Right hindlimb (tissue), 1 donor: ENCODE measurements around the gene KRT7.
A peak's percentile ranks its signal among the peaks of the same experiment; 100 is the strongest.

Experiments
- DNase-seq: peaks from one replicate; pipeline ENCODE4 v3.0.0-alpha.2; 2018

The KRT7 gene

DNA sequence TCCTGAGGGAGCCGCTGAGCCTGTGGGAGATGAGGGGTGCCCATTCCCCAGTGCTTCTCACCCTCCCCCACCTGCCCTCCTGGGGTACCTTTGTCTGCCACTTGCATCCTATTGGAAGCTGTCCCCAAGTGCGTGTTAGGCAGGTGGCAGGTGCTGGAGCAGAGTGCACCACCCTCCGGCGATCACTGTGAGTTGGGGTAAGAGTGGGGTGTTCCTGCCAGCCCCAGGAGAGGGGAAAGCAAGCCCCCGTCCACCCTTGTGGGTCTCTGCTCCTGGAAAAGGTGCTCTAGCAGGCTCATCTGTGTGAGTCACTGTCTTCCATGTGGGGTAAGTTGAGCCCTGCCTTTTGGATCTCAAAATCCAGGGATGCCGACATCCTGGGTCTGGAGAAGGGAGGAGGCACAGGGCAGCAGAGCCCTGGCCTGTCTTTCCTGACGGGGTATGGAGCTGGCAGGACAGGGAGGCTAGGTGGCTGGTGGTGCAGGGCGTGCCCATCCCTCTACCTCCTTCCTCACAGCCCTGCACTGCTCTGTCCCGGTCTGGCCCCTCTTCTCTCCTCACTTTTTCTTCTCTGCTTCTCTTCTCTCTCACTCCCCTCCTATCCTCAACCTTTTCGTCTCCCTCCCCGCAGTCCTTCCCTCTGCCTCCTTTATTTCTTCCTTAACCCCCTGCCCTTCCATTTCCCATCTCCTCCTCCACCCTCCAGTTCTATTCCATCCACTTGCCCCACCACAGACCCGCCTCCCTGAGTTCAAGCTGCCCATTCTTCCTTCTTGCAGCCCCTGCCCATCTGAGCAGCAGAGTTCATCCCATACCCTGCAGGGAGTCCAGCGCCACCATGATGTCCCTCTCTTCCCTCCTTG, 20.1 kb upstream of the KRT7 start:
- peak; percentile 11 for DNase-seq

DNA sequence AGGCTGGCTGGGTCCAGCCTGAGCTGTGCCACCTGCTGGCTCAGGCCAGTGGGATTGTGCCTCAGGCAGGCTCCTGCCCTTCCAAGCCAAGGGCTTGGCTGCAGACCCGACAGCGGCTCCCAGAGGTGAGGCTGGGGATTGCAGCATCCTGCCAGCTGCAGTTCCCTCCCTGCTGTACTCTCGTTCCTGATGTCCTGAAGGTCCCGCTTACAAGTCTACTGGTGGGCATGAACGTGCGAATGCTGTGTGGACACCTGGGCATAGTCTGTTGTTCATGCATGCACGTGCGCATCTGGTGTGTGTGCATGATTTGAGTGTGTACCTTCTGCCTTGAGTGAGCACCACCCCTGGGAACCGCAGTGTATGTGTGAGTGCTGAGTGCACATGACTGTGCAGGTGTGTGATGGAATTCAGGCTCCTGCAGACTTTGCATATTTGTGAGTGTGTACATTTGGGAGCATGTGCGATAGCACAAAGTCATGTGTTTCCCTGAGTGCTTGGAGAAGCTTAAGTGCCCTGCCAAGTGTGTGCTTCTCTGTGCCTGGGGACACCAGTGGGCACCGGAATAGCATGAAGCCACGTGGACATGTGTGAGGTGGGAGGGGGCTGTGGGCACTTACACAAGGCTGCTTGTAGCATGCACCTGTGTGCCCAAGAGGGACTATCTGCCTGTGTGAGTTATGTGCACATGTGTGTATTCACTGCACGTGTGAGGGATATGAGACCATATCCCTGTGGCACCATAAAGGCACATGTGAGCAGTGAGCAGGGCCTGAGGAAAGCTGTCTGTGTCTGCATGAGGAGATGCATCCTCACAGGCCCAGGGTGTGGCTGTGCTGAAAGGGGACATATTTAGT, 19.3 kb upstream of the KRT7 start:
- DNase-seq = peak; percentile 72

DNA sequence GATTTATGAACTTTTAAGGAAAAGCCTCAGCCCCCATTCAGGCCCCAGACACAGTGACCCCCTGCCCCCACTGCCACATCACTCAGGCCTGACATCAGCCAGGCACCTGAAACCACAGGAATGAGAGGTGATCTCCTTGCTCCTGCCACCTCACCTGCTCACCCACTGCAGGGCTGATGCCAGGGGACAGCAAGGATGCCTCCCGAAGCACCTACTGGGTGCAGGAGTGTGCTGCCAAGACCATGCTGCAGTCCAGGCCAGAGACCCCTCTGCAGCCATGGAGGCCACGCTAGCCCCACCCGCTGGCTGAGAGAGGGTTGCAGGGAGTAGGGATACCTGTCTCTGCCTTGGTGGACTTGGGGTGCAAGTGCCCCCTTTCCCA, 18.6 kb upstream of the KRT7 start:
- no peak for DNase-seq

DNA sequence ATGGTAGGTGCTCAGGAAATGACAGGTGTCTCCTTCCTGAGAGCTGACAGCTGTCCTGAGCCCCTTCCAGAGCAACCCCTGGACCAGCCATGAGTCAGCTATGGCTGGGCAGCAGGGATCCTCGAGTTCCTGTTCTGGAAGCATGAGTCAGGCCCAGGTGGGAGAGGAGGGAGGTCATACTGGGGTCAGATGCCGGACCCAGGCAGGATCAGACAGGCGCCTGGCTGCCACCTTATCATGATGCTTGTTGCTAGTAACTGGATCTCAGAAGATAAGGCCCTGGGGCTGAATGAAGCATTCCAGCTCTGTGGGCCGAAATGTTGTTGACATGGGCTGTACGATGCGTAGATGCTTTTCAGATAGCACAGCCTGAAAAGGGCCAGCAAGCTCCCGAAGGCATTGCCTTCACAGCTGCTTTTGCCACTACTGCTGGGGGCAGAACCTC, 17.4 kb upstream of the KRT7 start:
- DNase-seq = no peak

DNA sequence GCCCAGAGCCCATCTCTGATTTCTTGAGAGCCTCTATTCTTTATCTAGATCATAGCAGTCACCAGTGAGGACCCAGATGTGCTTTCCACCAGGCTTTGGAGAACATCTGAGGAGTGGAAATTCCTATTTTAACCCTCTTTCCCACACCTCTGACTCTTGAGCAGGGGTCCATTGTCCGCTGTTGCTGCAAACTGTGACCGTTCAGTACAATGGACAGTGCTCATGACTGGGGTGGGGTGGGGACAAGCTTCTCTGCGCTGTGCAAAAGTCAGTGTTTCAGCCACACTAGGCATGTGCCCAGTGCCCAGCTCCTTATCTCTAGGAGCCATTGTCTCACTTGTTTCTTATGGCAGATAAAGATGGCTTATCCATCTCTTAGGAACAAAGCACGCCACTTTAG, 16.9 kb upstream of the KRT7 start:
- DNase-seq = no peak

DNA sequence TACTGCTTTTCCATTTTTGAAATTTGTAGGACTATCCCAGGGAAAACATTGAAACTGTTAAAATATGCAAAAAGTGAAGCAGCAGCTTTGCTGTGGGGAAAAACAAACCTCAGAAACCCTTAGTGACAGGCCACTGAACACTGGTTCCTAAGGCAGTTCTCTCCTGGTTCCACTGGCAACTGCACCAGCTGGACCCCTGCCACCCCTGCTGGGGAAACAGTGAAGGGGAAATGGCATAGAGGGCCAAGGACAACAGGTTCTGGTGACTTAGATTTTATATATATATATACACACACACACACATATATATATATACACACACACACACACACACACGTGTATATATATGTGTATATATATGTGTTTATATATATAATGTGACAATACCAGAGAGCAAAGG, 16.2 kb upstream of the KRT7 start:
- DNase-seq = no peak

DNA sequence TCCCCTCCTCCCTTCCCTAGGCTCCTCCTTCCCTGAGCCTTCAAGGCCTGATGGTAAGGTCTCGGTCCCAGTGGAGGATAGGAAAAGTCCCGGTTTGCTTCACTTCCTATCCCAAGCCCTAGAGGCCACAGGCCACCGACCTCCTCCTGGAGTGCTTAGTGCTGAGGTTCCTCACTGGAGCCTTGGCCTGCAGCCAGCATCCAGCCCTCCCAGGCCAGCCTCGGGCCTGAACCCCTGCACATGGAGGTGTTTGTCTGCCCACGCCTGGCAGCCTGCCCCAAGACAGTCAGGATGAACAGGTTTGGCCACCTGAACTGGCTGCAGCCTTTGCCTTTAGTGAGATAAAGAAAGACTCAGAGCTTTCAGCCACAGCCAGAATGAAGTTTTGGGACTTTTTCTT, 15.8 kb upstream of the KRT7 start:
- DNase-seq = no peak

DNA sequence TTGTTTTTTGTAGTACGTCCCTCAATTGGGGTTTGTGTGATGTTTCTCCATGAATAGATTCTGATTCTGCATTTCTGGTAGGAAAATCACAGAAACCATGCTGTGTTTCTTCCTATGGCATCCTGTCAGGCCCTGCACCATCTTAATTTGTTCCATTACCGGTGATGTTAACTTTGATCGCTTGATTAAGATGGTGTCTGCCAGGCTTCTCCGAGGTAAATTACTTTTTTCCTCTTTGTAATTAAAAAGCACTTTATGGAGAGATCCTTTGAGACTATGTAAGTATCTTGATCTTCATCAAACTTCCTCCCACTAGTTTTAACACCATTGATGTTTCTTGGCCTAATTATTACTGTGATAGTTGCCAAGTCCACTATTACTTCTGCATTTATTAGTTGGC, 15.0 kb upstream of the KRT7 start:
- no peak for DNase-seq

DNA sequence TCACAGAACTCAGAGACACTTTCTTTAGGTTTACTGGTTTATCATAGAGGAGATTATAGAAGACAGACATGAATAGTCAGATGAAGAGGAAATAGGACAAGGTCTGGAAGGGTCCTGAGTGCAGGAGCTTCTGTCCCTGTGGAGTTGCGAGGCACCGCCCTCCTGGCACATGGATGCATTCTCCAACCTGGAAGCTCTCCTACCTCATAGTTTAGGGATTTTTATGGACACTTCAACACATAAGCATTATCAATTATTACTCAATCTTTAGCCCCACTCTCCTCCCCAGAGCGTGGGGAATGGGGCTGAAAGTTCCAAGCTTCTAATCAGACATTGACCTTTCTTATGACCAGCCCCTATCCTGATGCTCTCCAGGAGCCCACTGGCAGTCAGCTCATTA, 12.6 kb upstream of the KRT7 start:
- no peak for DNase-seq

DNA sequence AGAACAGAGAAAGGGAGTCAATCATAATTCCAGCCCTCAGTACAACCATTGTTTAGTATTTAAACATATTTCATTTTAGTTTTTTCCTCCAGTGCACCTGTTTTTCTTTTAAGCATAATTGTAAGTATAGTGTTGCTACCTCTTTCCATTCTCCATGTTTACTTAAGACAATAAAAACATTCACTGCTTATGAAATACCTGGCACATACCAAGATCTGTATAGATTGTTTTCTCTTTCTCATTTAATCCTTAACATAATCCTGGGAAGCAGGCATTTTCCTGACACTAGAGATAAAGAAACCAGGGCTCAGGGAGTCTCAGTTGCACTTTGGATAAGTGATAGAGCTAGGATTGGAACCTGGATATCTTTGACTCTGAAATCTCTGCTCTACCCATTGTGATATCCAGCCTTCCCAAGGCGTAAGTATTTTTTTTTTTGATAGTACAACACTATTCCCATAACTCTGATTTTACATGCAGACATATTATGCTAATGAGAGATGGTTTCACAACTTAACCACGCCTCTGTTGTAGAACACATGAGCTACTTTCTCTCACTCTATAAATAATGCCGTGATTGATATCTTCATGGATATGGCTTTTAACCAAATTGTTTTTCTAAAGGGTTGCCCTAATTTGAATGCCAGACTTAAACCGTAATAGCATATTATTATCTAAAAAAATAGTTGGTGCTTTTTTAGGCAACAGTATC, 11.8 kb upstream of the KRT7 start:
- DNase-seq = no peak

DNA sequence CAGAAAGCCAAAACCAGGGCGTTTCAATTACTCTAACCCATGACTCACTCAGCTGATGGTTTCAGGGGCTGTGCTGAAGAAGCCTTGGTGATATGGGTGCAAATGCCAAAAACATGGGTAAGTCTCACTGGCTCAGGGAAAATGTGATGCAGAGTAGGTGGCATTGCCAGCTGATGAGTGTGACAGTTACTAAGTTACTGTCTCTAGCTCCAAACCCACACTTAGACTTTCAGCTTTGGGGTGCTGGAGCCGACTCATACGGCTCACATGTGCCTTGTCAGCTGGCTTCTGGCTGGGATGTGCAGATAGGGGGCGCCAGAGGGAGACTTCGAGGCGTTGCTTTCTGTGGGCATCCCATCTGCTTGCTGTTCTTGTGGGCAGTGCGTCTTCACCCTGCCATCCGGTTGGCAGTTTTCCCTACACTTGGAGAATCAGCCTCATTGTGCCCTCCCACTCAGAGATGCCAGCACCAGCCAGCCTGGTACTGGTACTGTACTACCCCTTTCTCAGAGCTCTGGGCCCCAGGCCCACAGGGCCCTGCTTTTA, 11.1 kb upstream of the KRT7 start:
- DNase-seq = no peak

DNA sequence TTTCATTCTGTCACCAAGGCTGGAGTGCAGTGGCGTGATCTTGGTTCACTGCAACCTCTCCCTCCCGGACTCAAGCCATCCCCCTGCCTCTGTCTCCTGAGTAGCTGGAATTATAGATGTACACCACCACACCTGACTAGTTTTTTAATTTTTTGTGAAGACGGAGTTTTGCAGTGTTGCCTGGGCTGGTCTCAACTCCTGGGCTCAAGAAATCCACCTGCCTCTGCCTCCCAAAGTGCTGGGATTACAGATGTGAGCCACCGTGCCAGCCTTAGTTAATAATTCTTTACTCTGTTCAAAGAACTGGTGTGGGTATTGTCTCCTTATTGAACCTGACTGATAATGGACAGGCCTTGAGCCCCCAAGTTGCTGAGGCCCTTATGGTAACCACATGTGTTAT, 10.4 kb upstream of the KRT7 start:
- DNase-seq = no peak

DNA sequence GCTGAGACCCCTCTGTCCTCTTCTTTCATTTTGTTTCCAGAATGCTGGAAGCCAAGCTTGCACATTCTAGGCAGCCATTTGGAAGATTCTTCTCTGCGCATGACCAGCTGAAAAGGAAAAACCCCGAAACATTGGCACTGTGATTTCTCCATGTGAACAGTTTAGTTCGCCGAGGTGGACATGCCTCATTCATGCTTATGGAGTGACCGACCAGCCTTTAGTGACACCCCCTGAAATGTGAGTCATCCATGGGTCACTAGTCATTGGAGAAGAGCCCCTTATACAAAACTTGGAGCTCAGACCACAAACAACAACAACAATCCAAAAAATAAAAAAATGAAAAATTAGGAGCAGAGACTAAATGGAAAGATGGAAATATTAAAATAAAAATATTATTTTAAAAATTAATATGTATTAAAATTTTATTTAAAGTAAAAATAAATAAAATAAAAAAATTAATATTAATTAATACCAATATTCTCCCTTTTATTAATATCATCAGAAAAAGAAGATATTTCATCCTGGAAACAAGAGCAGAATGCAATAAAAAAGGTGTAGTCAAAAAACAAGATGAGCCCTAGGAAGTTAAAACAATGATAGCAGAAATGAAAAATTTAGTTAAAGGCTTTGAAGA, 9.5 kb upstream of the KRT7 start:
- DNase-seq = no peak

DNA sequence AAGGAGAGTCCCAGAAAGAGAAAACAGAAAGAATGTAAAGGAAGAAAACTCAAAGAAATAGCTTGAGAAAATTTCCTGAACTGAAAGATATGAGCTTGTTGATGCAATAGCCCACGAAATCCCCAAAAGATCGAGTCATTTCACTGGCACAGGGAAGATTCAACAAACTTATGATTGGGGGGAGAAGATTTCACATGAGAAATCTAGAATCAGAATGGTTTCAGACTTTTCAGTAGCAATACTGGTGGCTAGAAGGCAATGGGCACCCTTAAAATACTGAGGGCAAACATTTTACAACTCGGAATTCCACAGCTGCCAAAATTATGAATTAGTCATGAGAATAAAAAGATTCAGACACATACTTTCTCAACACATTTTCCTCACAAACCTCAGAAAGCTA, 8.9 kb upstream of the KRT7 start:
- no peak for DNase-seq

DNA sequence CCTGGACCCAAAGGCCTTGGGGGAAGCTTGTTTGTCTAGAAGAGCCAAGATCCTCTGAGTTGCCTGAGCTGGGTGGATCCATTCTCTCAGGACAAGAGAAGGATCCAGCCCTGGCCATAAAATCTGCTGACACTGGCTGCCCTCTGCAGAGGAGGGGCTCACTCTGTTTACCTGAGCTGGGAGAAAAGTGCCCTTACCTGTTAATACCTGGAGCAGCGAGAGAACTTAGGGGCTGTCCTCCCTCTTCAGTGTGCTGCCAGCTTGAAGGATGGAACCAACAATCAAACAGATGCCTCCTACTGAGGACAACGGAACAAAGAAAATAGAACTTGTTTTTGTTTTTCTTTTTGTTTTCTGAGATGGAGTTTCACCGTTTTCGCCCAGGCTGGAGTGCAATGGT, 7.3 kb upstream of the KRT7 start:
- DNase-seq = no peak

DNA sequence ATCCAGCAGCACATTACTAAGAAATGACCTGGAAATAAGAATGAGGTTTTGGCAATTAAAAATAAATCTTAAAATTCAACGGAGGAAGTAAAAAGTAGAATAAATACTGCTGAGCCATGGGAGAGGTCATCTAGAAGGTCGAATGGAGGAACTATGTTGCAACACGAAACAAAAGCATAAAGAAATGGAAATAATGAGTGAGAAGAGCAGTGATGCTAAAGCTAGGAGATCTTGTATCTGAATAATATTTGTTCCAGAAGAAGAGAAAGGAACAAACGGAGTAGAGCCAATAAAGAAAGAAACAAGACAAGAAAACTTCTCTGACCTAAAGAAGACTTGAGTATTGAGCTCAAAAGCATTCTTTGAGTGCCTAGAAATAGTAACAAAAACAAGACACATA, 6.6 kb upstream of the KRT7 start:
- DNase-seq = no peak

DNA sequence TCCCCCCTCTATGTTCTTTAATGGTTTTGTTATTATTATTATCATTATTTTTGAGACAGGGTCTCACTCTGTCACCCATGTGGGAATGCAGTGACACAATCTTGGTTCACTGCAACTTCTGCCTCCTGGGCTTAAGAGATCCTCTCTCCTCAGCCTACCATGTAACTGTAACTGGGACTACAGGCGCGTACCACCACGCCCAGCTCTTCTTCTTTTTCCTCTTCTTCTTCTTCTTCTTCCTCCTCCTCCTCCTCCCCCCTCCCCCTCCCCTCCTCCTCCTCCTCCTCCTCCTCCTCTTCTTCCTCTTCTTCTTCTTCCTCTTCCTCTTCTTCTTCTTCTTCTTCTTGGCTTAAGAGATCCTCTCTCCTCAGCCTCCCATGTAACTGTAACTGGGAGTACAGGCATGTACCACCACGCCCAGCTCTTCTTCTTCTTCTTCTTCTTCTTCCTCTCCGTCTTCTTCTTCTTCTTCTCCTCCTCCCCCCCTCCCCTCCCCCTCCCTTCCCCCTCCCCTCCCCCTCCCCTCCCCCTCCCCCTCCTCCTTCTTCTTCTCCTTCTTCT, 5.4 kb upstream of the KRT7 start:
- no peak for DNase-seq

DNA sequence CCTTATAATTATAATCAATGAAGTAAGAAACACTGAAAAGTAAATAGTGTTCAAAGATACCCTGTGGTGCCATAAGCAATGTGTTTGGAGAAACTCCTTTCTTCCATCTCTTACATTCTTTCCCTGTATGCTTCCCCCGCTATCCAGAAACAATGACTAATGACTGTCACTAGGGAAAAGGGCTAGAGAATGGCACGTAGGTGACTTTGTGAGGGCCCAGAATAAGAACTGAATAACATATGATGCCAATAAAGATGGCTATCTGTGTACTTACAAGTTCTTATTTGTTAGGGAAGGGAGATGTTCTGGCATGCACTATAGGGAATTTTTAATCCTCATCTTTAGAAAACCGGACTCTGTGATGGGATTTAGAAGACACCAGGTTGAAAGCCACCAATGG, 4.7 kb upstream of the KRT7 start:
- DNase-seq = no peak

DNA sequence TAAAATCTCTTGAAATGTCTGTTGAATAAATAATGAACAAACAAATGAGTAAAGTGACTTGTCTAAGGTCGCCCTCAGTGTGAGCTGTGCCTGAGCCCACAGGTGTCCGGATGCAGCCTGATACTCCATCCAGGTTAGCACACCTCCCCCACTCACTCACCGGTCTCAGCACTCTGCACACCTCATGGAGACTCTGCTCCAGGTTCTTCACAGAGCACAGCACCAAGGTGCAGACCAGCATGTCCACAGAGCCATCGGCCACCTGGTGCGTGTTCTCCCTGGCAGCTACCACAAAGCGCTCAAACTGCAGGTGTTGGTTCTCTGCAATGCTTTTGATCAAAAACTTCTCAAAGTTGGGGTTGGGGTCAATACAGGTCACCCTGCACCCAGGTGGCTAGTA, 4.1 kb upstream of the KRT7 start:
- no peak for DNase-seq

DNA sequence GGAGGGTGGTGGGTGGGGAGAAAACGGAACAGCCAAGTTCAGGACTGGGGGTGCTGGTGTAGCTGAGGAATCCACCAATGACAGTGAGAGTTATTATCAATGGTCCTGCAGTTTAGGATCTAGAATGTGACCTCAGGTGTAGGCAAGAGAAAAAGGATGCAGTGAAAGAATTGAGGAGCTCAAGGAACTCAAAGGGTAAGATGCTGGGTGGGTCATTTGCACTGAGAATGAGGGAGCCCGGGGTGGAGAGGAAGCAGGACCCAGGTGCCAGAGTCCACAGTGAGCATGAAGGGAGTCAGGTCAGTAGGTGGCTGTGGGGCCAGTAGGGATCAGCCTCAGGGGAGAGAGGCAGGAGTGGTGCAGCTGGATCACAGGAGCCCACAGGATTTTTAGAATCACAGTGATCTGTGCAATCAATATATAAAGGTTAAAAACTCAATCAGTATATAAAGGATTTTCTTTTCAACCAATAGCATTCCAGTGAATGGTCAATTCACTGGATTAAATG, 3.2 kb upstream of the KRT7 start:
- DNase-seq = no peak

DNA sequence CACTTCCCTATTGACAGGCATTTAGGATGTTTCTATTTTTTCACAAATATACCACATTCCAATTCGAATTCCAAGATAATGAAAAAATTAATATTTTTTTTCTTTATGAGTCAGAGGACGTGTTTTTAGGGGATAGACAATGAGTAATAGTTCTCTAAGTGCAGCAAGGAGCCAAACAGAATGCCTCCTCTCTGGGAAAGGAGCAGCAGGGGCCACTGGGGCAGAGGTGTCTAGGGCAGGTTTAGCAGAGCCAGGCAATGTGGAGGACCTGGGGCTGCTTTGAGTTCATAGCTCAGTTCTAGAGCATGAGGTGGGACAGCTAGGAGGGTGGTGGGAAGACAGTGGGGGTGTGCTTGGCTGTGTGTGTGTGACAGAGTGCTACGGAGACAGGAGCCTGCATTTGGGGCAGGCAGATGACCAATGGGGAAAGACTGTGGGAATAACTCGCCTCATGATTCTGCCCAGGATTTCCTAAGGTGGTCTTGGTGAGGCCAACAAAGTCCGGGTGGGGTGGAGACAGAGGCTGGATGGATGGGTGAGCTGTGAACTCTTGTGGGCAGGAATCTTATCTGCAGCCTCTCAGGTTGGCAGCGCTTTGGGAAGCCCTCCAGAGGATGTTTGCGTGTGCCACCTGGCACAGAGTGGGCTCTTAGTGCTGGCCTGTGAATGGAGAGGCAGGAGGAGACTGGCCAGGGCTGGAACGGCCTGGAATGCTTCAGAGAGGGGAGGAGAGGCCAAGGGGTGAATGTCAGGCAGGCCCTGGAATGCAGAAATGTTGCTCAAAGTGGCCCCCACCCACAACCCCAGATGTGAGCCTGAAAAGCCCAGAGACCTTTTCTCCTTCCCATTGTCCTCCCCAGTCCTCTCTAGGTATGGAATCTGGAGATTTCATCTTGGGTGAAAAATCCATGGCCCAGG, 2.4 kb upstream of the KRT7 start:
- DNase-seq = no peak
